Measurements from ENCODE around the gene PSMC3.

Gene PSMC3

DNA sequence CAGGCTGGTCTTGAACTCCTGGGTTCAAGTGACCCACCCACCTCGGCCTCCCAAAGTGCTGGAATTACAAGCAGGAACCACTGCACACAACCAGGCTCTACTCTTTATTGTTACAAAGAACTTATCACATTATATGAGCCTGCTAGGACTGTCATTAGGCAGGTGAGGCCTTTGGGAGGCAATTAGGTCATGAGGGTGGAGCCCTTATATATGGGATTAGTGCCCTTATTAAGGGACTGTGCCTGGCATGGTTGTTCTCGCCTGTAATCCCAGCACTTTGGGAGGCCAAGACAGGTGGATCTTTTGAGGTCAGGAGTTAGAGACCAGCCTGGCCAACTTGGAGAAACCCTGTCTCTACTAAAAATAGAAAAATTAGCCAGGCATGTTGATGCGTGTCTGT lies 10.5 kb upstream of the PSMC3 start:
- POLR2A ChIA-PET = no interaction called here
- no peaks in the 10 kb centered on the region for H3K36me3 ChIP-seq (ENCODE audit: control insufficient read depth in 4 of 4, insufficient read depth in 4 of 4, low read length in 3 of 4)
- CTCF ChIA-PET = interaction anchor here (0.6 to 1.2 kb wide), 2 partner anchors 16 to 174 kb away, joined by 3 read pairs; no protein-coding TSS in a partner anchor
- H3K27ac ChIP-seq (ENCODE audit: insufficient read depth in 1 of 2, low read depth in 1 of 2, low read length in 2 of 2, poor library complexity in 1 of 2, severe bottlenecking in 2 of 2) = no peak overlapping the region
- no peak for DNase-seq
- no peaks in the 10 kb centered on the region for H3K9me3 ChIP-seq (ENCODE audit: control extremely low read depth in 1 of 5, control insufficient read depth in 4 of 5, insufficient read depth in 2 of 5, low read depth in 1 of 5, low read length in 4 of 5)
- H3K4me3 ChIP-seq (ENCODE audit: control insufficient read depth in 1 of 7, extremely low read depth in 1 of 7, insufficient read depth in 4 of 7, low read depth in 2 of 7, low read length in 6 of 7) = no peak overlapping the region
- no peaks in the 10 kb centered on the region for H3K27me3 ChIP-seq (replicated peaks in 2 of 5; ENCODE audit: control insufficient read depth in 4 of 5, insufficient read depth in 5 of 5, low read length in 4 of 5)
- 100% methylated on average over 2 of the region's 3 CpGs for WGBS (ENCODE audit: insufficient coverage)
- H3K4me1 ChIP-seq (ENCODE audit: control extremely low read depth in 1 of 4, control insufficient read depth in 4 of 4, insufficient read depth in 4 of 4, low read length in 3 of 4) = no peaks in the 10 kb centered on the region

DNA sequence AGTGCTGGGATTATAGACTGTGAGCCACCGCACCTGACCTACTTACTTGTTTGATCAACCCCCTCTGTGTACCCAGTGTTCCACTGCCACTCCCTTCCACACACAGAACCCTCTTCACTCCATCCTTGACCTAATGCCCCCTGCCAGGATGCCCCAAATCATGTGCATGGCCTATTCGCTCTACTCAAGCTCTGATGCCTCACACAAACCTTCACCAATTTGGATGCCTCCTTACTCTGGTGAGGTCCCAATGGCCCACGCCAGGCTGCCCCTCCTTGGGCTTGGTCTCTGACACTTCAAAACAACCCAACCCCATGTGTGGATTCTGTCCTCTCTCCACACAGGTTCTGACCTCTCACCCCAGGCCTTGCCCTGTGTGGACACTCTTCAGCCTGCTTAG lies 9.4 kb upstream of the PSMC3 start:
- Histone ChIP-seq H3K36me3 (ENCODE audit: control insufficient read depth in 4 of 4, insufficient read depth in 4 of 4, low read length in 3 of 4) (no peaks in the 10 kb centered on the region), H3K27me3 (replicated peaks in 2 of 5; ENCODE audit: control insufficient read depth in 4 of 5, insufficient read depth in 5 of 5, low read length in 4 of 5) (no peaks in the 10 kb centered on the region), H3K4me1 (ENCODE audit: control extremely low read depth in 1 of 4, control insufficient read depth in 4 of 4, insufficient read depth in 4 of 4, low read length in 3 of 4) (no peaks in the 10 kb centered on the region), H3K9me3 (ENCODE audit: control extremely low read depth in 1 of 5, control insufficient read depth in 4 of 5, insufficient read depth in 2 of 5, low read depth in 1 of 5, low read length in 4 of 5) (no peaks in the 10 kb centered on the region), H3K4me3 (ENCODE audit: control insufficient read depth in 1 of 7, extremely low read depth in 1 of 7, insufficient read depth in 4 of 7, low read depth in 2 of 7, low read length in 6 of 7) (no peak overlapping the region), H3K27ac (ENCODE audit: insufficient read depth in 1 of 2, low read depth in 1 of 2, low read length in 2 of 2, poor library complexity in 1 of 2, severe bottlenecking in 2 of 2) (no peak overlapping the region)
- no peak for DNase-seq
- WGBS (ENCODE audit: insufficient coverage) = 90% methylated on average over 2 of the region's 3 CpGs
- CTCF ChIA-PET = no interaction called here
- POLR2A ChIA-PET = interaction anchor here (0.7 kb wide), 1 partner anchor 220 kb away, joined by 3 read pairs; no protein-coding TSS in a partner anchor

DNA sequence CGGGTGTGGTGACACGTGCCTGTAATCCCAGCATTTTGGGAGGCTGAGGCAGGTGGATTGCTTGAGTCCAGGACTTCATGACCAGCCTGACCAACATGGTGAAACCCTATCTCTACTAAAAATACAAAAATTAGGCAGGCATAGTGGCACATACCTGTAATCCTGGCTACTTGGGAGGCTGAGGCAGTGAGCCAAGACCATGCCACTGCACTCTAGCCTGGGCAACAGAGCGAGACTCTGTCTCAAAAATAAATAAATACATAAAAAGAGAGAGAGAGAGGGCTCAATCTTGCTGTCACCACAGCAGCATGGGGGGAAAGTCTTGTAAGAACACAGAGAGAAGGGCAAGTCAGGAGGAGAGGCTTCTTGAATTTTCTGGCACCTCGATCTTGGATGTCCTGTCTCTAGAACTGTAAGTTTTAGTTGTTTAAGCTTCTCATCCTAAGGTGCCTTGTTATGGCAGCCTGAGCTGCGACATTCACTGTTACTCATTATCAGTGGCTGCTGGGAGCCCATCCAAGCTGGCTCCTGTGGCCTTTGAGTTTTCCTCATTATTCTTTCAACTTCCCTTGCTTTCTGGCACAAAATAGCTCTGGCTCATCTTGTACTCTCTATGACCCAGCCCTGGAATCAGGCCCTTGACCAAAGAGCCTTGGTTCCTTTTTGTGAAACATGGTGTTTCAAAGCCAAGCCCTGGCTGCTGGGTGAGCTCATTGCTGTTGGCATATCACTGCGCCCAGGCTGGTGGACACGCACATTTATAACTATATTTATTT lies 8.0 kb upstream of the PSMC3 start:
- no peak for DNase-seq
- H3K4me1 ChIP-seq (ENCODE audit: control extremely low read depth in 1 of 4, control insufficient read depth in 4 of 4, insufficient read depth in 4 of 4, low read length in 3 of 4) = no peaks in the 10 kb centered on the region
- POLR2A ChIA-PET = no interaction called here
- no peaks in the 10 kb centered on the region for H3K9me3 ChIP-seq (ENCODE audit: control extremely low read depth in 1 of 5, control insufficient read depth in 4 of 5, insufficient read depth in 2 of 5, low read depth in 1 of 5, low read length in 4 of 5)
- 100% methylated on average over 4 of the region's 7 CpGs for WGBS (ENCODE audit: insufficient coverage)
- H3K36me3 ChIP-seq (ENCODE audit: control insufficient read depth in 4 of 4, insufficient read depth in 4 of 4, low read length in 3 of 4) = no peaks in the 10 kb centered on the region
- H3K4me3 ChIP-seq (ENCODE audit: control insufficient read depth in 1 of 7, extremely low read depth in 1 of 7, insufficient read depth in 4 of 7, low read depth in 2 of 7, low read length in 6 of 7) = no peak overlapping the region
- no peaks in the 10 kb centered on the region for H3K27me3 ChIP-seq (replicated peaks in 2 of 5; ENCODE audit: control insufficient read depth in 4 of 5, insufficient read depth in 5 of 5, low read length in 4 of 5)
- H3K27ac ChIP-seq (ENCODE audit: insufficient read depth in 1 of 2, low read depth in 1 of 2, low read length in 2 of 2, poor library complexity in 1 of 2, severe bottlenecking in 2 of 2) = no peak overlapping the region
- CTCF ChIA-PET = no interaction called here

GRCh38 chr11:47433157-47433556 lies 6.9 kb upstream of the PSMC3 start:
- Histone ChIP-seq H3K4me1 (ENCODE audit: control extremely low read depth in 1 of 4, control insufficient read depth in 4 of 4, insufficient read depth in 4 of 4, low read length in 3 of 4) (no peaks in the 10 kb centered on the region), H3K4me3 (ENCODE audit: control insufficient read depth in 1 of 7, extremely low read depth in 1 of 7, insufficient read depth in 4 of 7, low read depth in 2 of 7, low read length in 6 of 7) (no peak overlapping the region), H3K27me3 (replicated peaks in 2 of 5; ENCODE audit: control insufficient read depth in 4 of 5, insufficient read depth in 5 of 5, low read length in 4 of 5) (no peaks in the 10 kb centered on the region), H3K9me3 (ENCODE audit: control extremely low read depth in 1 of 5, control insufficient read depth in 4 of 5, insufficient read depth in 2 of 5, low read depth in 1 of 5, low read length in 4 of 5) (no peaks in the 10 kb centered on the region), H3K36me3 (ENCODE audit: control insufficient read depth in 4 of 4, insufficient read depth in 4 of 4, low read length in 3 of 4) (no peaks in the 10 kb centered on the region), H3K27ac (ENCODE audit: insufficient read depth in 1 of 2, low read depth in 1 of 2, low read length in 2 of 2, poor library complexity in 1 of 2, severe bottlenecking in 2 of 2) (no peak overlapping the region)
- WGBS (ENCODE audit: insufficient coverage) = 98% methylated on average over 3 of the region's 3 CpGs
- no peak for DNase-seq
- CTCF ChIA-PET = interaction anchor here (0.7 kb wide), 1 partner anchor 15 kb away, joined by 3 read pairs; no protein-coding TSS in a partner anchor
- POLR2A ChIA-PET = no interaction called here

DNA sequence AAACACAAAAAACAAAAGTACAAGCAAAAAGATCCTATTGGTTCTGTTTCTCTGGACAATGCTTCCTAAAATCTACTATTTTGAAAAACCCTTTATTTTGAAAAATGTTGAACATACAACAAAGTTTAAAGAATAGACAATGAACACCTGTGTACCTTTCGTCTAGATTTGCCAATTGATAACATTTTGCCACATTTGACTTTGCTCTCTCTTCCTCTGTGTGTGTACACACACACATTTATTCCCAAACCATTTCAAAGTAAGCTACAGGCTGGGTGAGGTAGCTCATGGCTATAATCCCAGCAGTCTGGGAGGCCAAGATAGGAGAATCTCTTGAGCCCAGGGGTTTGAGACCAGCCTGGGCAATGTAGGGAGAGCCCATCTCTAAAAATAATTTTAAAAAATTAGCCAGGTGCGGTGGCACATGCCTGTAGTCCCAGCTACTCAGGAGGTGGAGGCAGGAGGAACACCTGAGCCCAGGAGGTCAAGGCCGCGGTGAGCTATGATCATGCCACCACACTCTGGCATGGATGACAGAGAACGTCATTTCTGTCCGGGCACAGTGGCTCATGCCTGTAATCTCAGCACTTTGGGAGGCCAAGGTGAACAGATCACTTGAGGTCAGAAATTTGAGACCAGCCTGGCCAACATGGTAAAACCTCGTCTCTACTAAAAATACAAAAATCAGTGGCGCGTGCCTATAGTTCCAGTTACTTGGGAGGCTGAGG lies 5.3 kb upstream of the PSMC3 start:
- Histone ChIP-seq H3K4me3 (ENCODE audit: control insufficient read depth in 1 of 7, extremely low read depth in 1 of 7, insufficient read depth in 4 of 7, low read depth in 2 of 7, low read length in 6 of 7) (no peak overlapping the region), H3K36me3 (ENCODE audit: control insufficient read depth in 4 of 4, insufficient read depth in 4 of 4, low read length in 3 of 4) (no peaks in the 10 kb centered on the region), H3K27me3 (replicated peaks in 2 of 5; ENCODE audit: control insufficient read depth in 4 of 5, insufficient read depth in 5 of 5, low read length in 4 of 5) (no peaks in the 10 kb centered on the region), H3K9me3 (ENCODE audit: control extremely low read depth in 1 of 5, control insufficient read depth in 4 of 5, insufficient read depth in 2 of 5, low read depth in 1 of 5, low read length in 4 of 5) (no peaks in the 10 kb centered on the region), H3K4me1 (ENCODE audit: control extremely low read depth in 1 of 4, control insufficient read depth in 4 of 4, insufficient read depth in 4 of 4, low read length in 3 of 4) (peaks cover 0 to 3% (median 1%) of the 10 kb centered on the region in 4 experiments), H3K27ac (ENCODE audit: insufficient read depth in 1 of 2, low read depth in 1 of 2, low read length in 2 of 2, poor library complexity in 1 of 2, severe bottlenecking in 2 of 2) (no peak overlapping the region)
- POLR2A ChIA-PET = no interaction called here
- CTCF ChIA-PET = interaction anchor here (1.8 kb wide), 1 partner anchor 14 kb away, joined by 7 read pairs; no protein-coding TSS in a partner anchor
- 100% methylated on average over 7 of the region's 9 CpGs for WGBS (ENCODE audit: insufficient coverage)
- no peak for DNase-seq

GRCh38 chr11:47430524-47430923 lies 4.3 kb upstream of the PSMC3 start:
- ChIA-PET CTCF (interaction anchor here (0.9 to 1.4 kb wide), 2 partner anchors 10 to 645 kb away, joined by 3 to 4 read pairs; no protein-coding TSS in a partner anchor), POLR2A (no interaction called here)
- Histone ChIP-seq H3K4me3 (ENCODE audit: control insufficient read depth in 1 of 7, extremely low read depth in 1 of 7, insufficient read depth in 4 of 7, low read depth in 2 of 7, low read length in 6 of 7) (no peak overlapping the region), H3K9me3 (ENCODE audit: control extremely low read depth in 1 of 5, control insufficient read depth in 4 of 5, insufficient read depth in 2 of 5, low read depth in 1 of 5, low read length in 4 of 5) (no peaks in the 10 kb centered on the region), H3K27me3 (replicated peaks in 2 of 5; ENCODE audit: control insufficient read depth in 4 of 5, insufficient read depth in 5 of 5, low read length in 4 of 5) (no peaks in the 10 kb centered on the region), H3K36me3 (ENCODE audit: control insufficient read depth in 4 of 4, insufficient read depth in 4 of 4, low read length in 3 of 4) (no peaks in the 10 kb centered on the region), H3K27ac (ENCODE audit: insufficient read depth in 1 of 2, low read depth in 1 of 2, low read length in 2 of 2, poor library complexity in 1 of 2, severe bottlenecking in 2 of 2) (no peak overlapping the region), H3K4me1 (ENCODE audit: control extremely low read depth in 1 of 4, control insufficient read depth in 4 of 4, insufficient read depth in 4 of 4, low read length in 3 of 4) (peaks cover under 1 to 6% (median 3%) of the 10 kb centered on the region in 4 experiments)
- no peak for DNase-seq
- WGBS (ENCODE audit: insufficient coverage) = 62% methylated on average over 4 of the region's 5 CpGs

DNA sequence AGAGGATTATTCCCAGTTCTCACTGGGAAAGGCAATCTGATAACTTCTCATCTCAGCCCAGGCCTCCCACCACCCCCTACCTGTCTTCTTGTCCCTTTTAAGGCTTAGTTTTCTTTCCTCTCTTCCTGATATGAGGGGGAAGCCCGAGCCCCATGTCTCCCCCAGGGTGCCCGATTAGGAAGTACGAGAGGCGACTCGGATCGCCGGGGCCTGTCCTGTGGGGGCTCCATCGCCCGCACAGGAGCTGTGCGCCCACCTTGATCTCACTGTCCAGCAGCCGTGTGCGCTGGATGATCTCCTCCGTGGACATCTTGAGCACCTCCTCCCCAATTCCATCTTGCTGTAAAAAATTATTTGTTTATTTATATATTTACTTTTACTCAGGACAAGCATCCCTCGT lies 628 bp downstream of the PSMC3 start:
- 0% methylated on average over 5 of the region's 14 CpGs for WGBS (ENCODE audit: insufficient coverage)

More for the DNA sequence above, 628 bp downstream of the PSMC3 start:
- Histone ChIP-seq H3K4me3 (ENCODE audit: control insufficient read depth in 1 of 7, extremely low read depth in 1 of 7, insufficient read depth in 4 of 7, low read depth in 2 of 7, low read length in 6 of 7) (peak overlapping the region; percentile 66 to 100 (median 98)), H3K9me3 (ENCODE audit: control extremely low read depth in 1 of 5, control insufficient read depth in 4 of 5, insufficient read depth in 2 of 5, low read depth in 1 of 5, low read length in 4 of 5) (no peaks in the 10 kb centered on the region), H3K27ac (ENCODE audit: insufficient read depth in 1 of 2, low read depth in 1 of 2, low read length in 2 of 2, poor library complexity in 1 of 2, severe bottlenecking in 2 of 2) (peak overlapping the region; percentile 98 to 99), H3K36me3 (ENCODE audit: control insufficient read depth in 4 of 4, insufficient read depth in 4 of 4, low read length in 3 of 4) (peaks cover 0 to 40% (median 21%) of the 10 kb centered on the region in 4 experiments), H3K27me3 (replicated peaks in 2 of 5; ENCODE audit: control insufficient read depth in 4 of 5, insufficient read depth in 5 of 5, low read length in 4 of 5) (no peaks in the 10 kb centered on the region), H3K4me1 (ENCODE audit: control extremely low read depth in 1 of 4, control insufficient read depth in 4 of 4, insufficient read depth in 4 of 4, low read length in 3 of 4) (peaks cover 5 to 17% (median 13%) of the 10 kb centered on the region in 4 experiments)
- ChIA-PET CTCF (interaction anchor here (1.0 to 4.0 kb wide), 4 partner anchors 12 to 167 kb away, joined by 3 to 46 read pairs (median 4); partner anchors contain the start of gene NR1H3), POLR2A (interaction anchor here (0.6 to 1.0 kb wide), 6 partner anchors 9 to 298 kb away, joined by 3 to 8 read pairs (median 3); partner anchors contain the start of gene SPI1)
- no peak for DNase-seq
